ENCODE measurements around the gene PAN3.

DNA sequence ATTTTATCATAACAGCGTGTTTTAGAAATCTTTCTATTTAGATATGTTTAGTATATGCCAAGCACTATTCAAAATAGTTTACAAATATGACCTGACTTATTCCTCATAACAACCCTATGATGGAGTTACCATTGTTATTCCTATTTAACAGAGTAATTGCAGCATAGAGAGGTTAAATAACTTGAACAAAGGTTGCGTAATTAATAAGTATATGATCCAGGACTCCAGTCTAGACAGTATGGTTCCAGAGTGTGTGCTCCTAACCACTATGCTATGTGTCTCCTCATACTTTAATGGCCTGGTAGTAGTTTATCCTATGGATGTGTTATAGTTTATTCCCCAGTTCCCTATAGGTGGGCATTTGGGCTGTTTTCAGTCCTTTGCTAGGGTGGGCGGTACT is 145.3 kb downstream of the PAN3 start:
- TF ChIP-seq EZH2 (IDR thresholded peaks at IDR 0.05; ENCODE audit: insufficient read depth, poor library complexity, severe bottlenecking), result no peak
- no peak for TF ChIP-seq EZH2phosphoT487 (IDR thresholded peaks at IDR 0.05; ENCODE audit: insufficient read depth, low read depth)
